HuH-7.5 (cell line): ENCODE measurements around the gene HMG20B.
"Not testable (repeated sequence)": the region's sequence is repeated elsewhere in the genome, so short reads cannot be mapped to it uniquely, and the experiment has no call there.

Experiments used
- DNase-seq: peaks from one replicate; pipeline ENCODE4 v3.0.0; 2011; ENCODE audit warnings: low spot score

Gene HMG20B

DNA sequence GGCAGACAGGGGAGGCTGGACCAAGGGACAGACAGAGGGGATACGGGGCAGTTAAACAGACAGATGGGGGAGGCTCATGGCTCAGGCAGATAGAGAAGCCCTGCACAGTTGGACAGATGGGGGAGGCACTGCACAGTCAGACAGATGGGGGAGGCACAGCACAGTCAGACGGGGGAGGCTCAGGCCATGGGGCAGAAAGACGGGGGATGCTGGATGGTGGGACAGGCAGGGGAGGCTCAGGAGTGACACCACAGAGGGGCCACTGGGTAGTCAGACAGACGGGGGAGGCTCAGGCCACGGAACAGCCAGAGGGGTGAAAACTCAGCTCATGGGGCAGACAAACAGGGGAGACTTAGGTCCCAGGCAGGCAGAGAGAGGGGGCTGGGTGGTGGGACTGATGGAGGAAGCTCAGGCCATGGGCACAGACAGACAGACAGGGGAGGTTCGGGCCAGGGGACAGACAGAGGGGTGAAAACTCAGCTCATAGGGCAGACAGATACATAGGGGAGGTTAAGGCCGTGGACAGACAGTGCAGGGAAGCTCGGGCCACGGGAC is 16.2 kb upstream of the HMG20B start:
- DNase-seq, result no peak

DNA sequence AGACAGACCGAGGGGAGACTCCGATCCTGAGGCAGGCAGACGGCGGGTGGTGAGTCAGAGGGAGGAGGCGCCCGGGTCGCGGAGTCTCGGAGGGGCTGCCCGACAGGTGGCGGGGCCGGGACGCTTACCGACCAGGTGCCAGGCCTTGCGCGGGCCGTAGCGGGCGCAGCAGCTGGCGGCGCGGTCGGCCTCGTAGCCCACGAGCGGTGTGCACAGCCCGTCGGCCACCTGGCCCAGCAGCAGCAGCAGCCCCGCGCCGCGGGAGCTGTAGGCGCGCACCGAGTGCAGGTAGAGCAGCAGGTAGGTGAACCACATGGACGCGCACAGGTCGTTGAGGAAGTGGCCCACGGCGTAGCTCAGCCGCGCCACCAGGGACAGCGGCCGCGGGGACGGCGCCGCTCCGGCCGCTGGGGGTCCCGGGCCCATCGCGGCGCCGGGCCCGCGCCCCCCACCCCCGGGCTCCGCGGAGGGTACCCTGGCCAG is 15.7 kb upstream of the HMG20B start:
- peak; percentile 68 for DNase-seq

DNA sequence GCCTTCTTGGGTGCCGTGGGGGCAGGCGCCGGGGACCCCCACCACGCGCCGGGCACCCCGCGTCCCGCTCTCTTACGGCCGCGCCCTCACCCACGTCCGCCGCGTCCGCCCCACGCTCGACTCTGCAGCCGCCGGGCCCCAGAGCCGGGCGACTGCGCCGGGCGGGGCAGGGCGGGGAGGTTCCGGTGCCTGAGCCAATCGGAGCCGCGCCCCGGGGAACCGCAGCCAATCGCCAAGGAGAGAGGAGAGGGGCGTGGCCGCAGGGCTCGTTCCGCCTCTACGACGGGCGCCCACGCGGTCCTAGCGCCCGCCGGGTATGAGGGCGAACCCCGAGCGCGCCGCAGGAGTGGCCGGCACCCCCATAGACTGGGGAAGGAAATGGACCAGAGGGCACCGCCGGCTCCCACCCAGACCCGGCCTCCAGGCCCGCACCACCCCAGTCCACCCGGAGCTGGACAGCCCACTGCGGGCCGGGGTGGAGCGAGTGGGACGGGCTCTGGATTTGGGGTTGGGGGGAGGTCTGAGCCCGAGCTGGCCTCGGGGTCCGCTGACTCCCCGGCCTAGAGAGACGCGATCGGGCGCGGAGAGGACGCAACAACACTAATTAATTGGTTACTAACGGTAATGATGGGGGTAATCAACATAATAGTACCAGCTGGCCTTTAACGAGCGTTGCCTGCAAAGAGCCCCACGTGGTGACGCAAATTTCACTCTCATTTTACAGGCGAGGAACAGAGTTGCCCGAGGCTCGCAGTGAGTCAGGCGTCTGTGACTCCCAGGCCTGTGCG is 15.1 kb upstream of the HMG20B start, which contains the start of gene MFSD12:
Gene MFSD12 (minus strand): TSS at position 126 of the 788 bp plus-strand sequence. CDS start 183 bp downstream, outside the sequence.
- DNase-seq, result peak; percentile 100

DNA sequence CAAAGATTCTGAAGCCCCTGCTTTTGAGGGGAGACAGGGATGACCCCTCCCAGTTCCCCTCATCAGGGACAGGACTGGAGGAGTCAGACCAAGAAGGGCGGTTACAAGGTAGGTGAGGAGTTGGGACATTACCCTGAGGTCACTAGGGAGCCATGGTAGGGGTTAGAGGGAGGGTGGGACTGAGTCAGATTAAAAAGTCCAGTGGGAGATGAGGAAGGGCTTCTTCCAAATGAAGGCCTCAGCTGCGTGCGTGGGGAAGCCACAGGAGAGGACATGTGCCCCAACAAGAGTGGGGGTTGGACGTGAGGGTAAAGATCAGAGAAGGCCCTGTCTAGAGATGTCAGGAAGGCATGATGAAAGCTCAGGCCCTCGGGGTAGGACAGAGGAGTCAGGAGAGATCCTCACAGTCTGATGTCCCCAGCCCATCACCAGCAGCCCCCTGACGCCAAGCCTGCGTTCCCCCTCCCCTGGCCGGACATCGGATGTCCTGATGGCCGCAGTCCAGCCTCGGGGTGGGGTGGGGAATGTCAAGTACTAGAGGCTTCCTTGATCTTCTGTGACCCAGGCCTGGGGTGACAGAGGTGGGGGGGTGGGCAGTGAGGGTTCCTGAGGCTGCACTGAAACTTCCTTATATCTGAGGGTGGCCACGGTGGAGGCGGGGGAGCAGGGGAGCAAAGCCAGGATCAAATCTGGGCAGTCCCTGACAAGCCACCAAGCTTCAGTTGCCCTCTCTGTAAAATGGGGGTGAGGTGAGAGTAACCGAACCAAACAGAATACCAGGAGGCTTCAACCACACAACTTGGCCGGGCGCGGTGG is 8.8 kb upstream of the HMG20B start:
- no peak for DNase-seq

DNA sequence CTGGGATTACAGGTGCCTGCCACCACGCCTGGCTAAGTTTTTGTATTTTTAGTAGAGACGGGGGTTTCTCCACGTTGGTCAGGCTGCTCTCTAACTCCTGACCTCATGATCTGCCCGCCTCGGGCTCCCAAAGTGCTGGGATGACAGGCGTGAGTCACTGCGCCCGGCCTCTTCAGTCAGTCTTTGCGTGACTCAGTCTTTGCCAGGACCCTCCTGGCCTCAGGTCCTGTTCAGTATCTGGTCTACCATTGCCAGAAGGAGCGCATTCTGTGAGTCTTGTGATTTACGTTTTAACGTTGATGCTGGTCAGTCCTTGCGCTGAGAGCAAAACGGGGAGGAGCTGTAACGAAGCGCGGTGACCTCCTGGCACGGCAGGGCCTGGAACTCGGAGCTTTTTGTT is 7.6 kb upstream of the HMG20B start:
- no peak for DNase-seq

DNA sequence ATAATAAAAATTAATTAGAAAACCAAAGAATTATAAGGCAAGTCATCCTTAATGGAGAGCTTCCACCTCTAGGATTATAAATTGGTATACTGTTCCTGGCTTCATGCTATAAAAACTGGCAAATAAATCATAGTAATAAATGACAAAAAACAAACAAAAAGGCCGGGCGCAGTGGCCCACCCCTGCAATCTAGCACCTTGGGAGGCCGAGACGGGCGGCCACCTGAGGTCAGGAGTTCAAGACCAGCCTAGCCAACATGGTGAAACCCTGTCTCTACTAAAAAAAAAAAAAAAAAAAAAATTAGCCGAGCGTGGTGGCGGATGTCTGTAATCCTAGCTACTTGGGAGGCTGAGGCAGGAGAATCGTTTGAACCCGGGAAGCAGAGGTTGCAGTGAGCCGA is 2.7 kb upstream of the HMG20B start:
- not testable (repeated sequence) for DNase-seq

DNA sequence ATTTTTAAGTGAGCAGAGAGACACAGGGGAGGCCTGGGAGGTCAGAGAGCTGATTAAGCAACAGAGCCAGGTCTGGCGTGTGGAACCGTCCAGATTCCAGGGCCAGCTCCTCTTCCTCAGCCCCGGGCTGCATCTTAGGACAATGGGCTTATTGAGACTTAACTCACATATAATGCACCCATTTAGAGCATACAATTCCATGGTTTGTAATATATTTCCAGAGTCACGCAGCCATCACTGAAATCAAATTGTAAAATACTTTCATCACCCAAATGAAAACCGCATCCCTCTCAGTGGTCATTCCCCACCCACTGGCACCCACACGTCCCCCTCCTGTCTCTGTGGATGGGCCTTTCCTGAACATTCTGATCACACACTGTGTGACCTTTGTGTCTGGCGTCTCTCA is 2.1 kb upstream of the HMG20B start:
- DNase-seq, result no peak

DNA sequence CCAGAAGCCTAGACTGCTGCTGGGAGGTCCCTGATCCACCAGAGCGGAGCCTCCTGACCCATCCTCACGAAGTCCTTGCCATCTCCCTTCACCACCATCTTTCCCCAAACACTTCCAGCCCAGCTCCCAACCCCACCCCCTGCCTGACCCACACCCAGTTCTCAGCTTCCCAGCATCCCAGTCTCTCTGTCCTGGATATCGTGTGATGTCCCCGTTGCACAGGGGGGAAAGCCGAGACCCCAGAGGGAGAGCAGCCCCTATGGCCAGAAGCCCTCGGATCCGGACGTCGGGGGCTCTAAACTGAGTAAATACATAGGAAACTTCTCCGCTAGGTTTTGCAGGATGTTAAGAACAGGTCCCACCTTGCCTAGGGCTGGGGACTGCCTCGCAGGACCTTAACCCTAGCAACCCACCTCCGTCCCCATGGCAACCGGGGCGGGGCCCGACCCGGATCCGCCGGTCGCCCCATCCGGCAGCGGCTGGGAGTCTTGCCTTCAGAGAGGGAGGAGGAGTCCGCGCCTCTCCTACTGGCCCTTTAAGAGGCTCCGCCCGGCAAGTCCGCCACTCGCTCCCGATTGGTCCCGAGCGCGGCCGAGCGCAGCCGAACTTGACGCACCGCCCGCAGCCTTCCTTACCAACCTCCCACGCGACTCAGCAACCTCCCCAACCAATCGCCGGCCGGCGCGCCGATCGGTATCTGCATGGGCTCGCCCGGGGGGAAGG is 451 bp upstream of the HMG20B start:
- DNase-seq, result peak; percentile 99

DNA sequence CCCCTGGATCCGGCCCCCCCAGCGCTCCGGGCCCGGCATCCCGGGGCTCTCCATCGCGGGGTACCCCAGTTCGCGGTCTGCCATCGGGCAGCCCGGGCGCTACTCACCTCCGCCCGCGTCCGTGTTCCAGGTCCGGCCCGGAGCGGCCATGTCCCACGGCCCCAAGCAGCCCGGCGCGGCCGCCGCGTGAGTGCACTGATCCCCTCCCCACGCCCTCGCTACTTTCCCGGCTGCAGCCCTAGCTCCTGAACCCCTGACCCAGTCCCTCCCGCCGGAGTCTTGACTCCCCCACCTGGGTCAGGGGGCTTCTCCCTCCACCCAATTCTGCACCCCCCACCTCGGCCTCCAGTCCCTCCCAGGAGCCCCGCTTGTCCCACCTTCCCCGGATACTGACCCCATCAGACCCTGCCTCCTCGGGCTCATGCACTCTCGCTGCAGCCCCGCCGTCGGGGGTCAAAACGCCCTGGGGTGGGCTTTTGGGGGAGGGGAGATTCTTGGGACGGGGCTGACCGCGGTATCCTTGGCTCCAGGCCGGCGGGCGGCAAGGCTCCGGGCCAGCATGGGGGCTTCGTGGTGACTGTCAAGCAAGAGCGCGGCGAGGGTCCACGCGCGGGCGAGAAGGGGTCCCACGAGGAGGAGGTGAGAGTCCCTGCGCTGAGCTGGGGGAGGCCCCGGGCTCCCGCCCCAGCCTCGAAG is 566 bp downstream of the HMG20B start:
- DNase-seq, result peak; percentile 23

DNA sequence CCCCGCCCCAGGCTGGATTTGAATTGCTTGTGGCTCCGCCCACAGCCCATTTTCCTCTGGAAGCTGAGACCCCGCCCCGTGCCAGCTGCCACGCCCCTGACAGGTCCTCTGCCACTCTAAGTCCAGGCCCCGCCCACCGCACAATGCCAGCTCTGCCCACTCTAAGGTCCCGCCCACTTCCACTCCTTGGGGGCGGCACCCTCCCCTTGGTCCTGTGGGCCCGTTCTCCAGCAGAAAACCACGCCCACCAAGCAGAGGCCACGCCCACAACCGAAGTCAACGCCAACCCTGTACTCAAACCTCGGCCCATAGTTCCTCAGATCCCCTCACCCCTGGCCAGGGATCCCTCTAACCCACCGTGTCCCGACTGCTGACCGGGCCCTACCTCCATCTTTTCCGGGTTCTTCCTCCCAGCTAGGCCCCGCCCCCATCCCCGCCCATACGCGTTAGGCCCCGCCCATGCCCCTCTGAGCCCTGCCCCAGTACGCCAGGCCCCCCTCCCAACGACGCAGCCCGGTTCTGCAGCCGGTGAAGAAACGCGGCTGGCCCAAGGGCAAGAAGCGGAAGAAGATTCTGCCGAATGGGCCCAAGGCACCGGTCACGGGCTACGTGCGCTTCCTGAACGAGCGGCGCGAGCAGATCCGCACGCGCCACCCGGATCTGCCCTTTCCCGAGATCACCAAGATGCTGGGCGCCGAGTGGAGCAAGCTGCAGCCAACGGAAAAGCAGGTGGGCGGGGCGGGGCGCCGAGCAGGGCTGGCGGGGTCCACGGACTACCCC is 1.3 kb downstream of the HMG20B start:
- peak; percentile 84 for DNase-seq

DNA sequence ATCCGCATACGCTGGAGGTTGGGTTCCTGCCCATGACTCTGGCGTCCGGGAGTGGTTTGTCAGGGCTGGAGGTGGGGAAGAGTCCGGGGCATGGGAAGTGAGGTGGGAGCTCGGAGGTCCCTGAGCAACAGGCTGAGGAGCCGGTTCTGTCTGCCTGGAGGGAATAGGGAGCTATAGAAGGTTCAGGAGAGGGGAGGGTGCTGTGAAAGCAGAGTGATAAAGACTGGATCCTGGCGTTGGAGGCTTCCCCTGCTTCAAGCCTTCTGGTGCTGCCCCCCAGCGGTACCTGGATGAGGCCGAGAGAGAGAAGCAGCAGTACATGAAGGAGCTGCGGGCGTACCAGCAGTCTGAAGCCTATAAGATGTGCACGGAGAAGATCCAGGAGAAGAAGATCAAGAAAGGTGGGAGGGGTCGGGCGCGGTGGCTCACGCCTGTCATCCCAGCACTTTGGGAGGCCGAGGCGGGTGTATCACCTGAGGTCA is 2.6 kb downstream of the HMG20B start:
- DNase-seq, result peak; percentile 67

DNA sequence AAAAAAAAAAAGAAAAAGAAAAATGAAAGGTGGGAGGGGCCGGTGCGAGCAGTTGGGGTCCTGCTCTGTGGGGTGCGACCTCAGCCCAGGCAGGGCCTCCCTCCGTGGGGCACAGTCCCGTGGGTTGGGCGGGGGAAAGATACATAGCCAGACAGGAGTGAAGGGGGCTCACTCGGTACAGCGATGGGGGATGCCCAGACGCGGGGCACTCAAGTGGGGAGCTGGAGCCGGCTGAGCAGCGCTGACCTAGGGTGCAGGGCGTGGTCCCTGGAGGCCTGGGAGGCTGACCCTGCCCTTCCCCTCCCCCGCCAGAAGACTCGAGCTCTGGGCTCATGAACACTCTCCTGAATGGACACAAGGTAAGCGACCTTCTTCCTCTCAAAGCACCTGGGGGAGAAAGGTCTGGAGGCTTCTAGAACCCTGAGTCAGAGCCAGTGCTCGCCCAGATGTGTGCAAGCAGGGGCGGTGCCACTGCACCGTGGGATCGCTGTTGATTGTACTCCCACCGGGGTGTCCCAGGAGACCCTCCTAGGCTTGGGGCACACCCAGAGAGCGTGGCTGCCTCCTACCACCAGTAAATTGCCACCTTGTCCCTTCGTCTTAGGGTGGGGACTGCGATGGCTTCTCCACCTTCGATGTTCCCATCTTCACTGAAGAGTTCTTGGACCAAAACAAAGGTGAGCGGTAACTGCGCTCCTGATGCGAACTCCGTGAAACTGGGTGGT is 3.4 kb downstream of the HMG20B start:
- DNase-seq, result peak; percentile 6

DNA sequence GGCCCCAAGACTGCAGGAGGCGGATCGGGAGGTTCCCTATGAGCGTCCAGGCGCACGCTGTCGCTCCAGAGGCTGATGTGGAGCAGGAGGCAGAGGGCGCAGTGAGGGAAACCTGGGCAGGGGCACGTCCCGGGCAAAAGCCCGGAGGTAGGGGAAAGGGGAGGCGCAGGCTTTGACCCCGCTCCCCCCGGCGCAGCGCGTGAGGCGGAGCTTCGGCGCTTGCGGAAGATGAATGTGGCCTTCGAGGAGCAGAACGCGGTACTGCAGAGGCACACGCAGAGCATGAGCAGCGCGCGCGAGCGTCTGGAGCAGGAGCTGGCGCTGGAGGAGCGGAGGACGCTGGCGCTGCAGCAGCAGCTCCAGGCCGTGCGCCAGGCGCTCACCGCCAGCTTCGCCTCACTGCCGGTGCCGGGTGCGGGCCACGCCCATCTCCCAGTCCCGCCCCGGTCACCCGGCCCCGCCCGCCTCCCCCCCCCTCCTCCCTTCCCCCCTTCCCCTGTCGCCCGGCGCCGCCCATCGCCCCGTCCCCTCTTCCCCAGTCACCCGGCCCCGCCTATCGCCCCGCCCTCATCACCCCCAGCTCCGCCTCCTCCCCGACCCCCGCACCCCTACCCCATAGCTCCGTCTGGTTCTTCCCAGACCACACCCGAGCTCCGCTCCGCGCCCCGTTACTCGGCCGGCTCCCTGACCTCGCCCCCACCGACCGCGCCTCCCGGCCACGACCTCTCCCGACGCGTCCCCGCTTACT is 4.1 kb downstream of the HMG20B start:
- peak; percentile 12 for DNase-seq

DNA sequence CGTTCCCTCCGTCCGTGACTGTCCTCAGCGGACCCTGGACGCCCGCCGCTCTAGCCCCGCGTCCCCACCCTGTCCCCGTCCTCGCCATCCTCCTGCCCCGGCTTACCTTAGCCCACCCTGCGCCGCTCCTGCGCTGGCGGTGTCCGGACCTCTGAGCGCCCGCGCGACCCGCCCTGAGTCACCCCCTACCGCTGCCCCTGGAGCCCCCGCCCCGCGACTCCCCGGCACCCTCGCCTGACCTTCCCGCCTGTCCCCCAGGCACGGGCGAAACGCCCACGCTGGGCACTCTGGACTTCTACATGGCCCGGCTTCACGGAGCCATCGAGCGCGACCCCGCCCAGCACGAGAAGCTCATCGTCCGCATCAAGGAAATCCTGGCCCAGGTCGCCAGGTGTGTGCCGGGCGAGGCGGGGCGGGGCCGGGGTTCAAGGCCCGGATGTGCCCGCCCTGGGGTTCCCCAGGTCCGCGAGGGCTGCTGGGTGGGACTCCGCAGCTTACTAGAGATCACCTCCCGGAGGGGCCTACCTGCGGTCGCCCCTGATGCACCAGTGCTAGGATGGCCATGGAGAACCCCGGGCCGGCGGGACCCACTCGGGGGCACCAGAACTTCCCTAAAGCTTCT is 5.1 kb downstream of the HMG20B start:
- peak; percentile 4 for DNase-seq

DNA sequence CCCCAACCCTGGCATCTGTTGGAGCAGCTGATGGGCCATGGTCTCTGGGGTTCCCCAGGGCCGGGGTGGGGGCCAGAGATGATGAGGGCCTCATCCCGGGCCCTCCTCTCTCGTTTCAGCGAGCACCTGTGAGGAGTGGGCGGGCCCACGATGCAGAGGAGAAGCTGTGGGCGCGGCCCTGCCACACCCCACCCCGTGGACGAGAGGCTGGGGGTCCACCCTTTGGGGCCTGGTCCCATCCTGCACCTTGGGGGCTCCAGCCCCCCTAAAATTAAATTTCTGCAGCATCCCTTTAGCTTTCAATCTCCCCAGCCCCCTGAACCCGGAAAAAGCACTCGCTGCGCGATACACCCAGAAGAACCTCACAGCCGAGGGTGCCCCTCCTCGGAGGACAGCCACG is 5.6 kb downstream of the HMG20B start:
- peak; percentile 12 for DNase-seq

DNA sequence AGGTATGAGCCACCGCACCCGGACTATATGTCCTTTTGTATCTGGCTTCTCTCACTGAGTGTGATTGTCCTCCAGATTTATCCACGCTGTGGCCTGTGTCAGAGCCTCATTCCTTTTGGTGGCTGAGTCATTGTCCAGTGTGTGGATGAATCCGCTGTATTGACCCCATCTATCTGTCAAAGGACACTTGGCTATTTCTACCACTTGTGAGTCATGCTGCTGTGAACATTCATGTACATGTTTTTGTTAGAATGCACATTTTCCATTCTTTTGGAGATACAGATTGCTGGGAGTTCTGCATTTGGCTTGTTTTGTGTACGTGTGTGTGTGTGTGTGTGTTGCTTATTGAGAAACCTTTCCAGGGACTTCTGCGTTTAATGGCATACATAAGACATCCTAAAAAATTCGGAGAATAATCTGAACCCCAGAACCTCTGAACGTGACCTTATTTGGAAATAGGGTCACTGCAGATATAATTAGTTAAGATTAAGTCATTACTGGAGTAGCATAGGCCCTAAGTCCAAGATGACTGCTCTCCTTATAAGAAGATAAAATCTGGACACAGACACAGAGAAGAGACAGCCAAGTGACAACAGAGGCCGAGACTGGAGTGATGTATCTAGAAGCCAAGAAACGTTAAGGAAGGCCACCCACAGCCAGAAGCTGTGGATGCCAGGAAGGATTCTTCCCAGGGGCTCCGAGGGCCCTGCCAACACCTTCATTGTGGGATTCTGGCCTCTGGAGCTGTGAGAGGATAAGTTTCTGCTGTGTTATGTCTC is 7.6 kb downstream of the HMG20B start:
- peak; percentile 7 for DNase-seq

DNA sequence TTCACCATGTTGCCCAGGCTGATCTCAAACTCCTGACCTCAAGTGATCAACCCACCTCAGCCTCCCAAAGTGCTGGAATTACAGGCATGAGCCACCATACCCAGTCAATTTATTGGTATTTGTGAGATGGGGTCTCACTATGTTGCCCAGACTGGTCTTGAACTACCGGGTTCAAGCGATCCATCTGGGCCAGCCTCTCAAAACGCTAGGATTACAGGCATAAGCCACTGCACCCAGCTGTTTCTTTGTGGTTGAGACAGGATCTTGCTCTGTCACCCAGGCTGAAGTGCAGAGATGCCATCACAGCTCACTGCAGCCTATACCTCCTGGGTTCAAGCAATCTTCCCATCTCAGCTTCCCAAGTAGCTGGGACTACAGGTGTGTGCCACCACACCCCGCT is 9.0 kb downstream of the HMG20B start:
- not testable (repeated sequence) for DNase-seq
